ENCODE measurements around the gene SNIP1.

Gene SNIP1

GRCh38 chr1:37487619-37487984, 66.5 kb downstream of the SNIP1 start:
- peak overlapping the region; percentile 71 for H3K27ac ChIP-seq (replicated peaks)
- H3K27me3 ChIP-seq (ENCODE audit: insufficient read depth, poor library complexity, severe bottlenecking) = no peaks in the 10 kb centered on the region
- no peak for DNase-seq (ENCODE audit: low read depth in 1 of 2, low spot score in 1 of 2)
- no peak overlapping the region for H3K4me3 ChIP-seq (replicated peaks; ENCODE audit: insufficient read depth, low read length)
- TF ChIP-seq CTCF (IDR thresholded peaks at IDR 0.05; ENCODE audit: insufficient read depth, low read length) = no peak
- TF ChIP-seq SPI1 (IDR thresholded peaks at IDR 0.05; ENCODE audit: borderline replicate concordance, low read depth) = no peak
- no peak for TF ChIP-seq POLR2AphosphoS5 (IDR thresholded peaks at IDR 0.05; ENCODE audit: low read depth)
- TF ChIP-seq GABPA (IDR thresholded peaks at IDR 0.05; ENCODE audit: low read depth) = no peak
- no peak for TF ChIP-seq REST (IDR thresholded peaks at IDR 0.05; ENCODE audit: insufficient replicate concordance, low read depth)

GRCh38 chr1:37486680-37487618, 67.1 kb downstream of the SNIP1 start:
- peak overlapping the region; percentile 71 for H3K27ac ChIP-seq (replicated peaks)
- H3K4me3 ChIP-seq (replicated peaks; ENCODE audit: insufficient read depth, low read length) = no peak overlapping the region
- TF ChIP-seq CTCF (IDR thresholded peaks at IDR 0.05; ENCODE audit: insufficient read depth, low read length) (peak; percentile 89), REST (IDR thresholded peaks at IDR 0.05; ENCODE audit: insufficient replicate concordance, low read depth) (no peak), POLR2AphosphoS5 (IDR thresholded peaks at IDR 0.05; ENCODE audit: low read depth) (peak; percentile 50), SPI1 (IDR thresholded peaks at IDR 0.05; ENCODE audit: borderline replicate concordance, low read depth) (peak; percentile 62; the same call in 1 of the 2 replicates)
- peak in 1 of 2 experiments; percentile 78 for DNase-seq (ENCODE audit: low read depth in 1 of 2, low spot score in 1 of 2)
- H3K27me3 ChIP-seq (ENCODE audit: insufficient read depth, poor library complexity, severe bottlenecking) = no peaks in the 10 kb centered on the region

- peak in 1 of 2 experiments; percentile 45 for DNase-seq (ENCODE audit: low read depth in 1 of 2, low spot score in 1 of 2)
- Histone ChIP-seq H3K27me3 (ENCODE audit: insufficient read depth, poor library complexity, severe bottlenecking) (no peaks in the 10 kb centered on the region), H3K4me3 (replicated peaks; ENCODE audit: insufficient read depth, low read length) (no peak overlapping the region), H3K27ac (replicated peaks) (peak overlapping the region; percentile 71)
- TF ChIP-seq SPI1 (IDR thresholded peaks at IDR 0.05; ENCODE audit: borderline replicate concordance, low read depth) (peak; percentile 45; the same call in 1 of the 2 replicates), CTCF (IDR thresholded peaks at IDR 0.05; ENCODE audit: insufficient read depth, low read length) (no peak)
These were observed 68.0 kb downstream of the SNIP1 start for GRCh38 chr1:37485902-37486679.

Small RNAs within 50 kb of the gene (microRNA-seq; reads per million reads assigned to microRNA genes)
- 8.1 reads per million, percentile 26 among the genes with 10 or more reads in this experiment for gene MIR5581

Measured in HL-60 (cell line).